K562 (cell line): Measurements from ENCODE around the gene MARK3. TPM values are rescaled to one million over a fixed set of nuclear protein-coding genes. Genes with fewer than 3 reads are reported as not detected.

ENCODE experiments used
- CCNT2 ChIP-seq: IDR thresholded peaks from 2 replicates; pipeline ENCODE4 v1.6.1; 2011; ENCODE audit warnings: borderline replicate concordance, low read depth, mild to moderate bottlenecking, moderate library complexity, mixed read lengths, low read length; ENCODE audit not compliant: insufficient read length; ENCODE audit errors: extremely low read depth
- CREM ChIP-seq: IDR thresholded peaks from 2 replicates; pipeline ENCODE4 v1.6.1; 2014; ENCODE audit warnings: antibody characterized with exemption, low read depth
- DPF2 ChIP-seq: fragments of 450-650 bp; IDR thresholded peaks from 2 replicates; pipeline ENCODE4 v1.6.1; 2016
- ERF ChIP-seq: fragments of 450-650 bp; formaldehyde crosslinking; IDR thresholded peaks from 2 replicates; pipeline ENCODE4 v1.4.0; 2020; ENCODE audit warnings: mild to moderate bottlenecking, mixed read lengths
- KLF10 ChIP-seq: fragments of 250-450 bp; sonication (Bioruptor Pico); IDR thresholded peaks from 2 replicates; pipeline ENCODE4 v1.6.1; 2021; ENCODE audit warnings: matching md5 sums
- LEF1 ChIP-seq: fragments of 450-650 bp; IDR thresholded peaks from 2 replicates; pipeline ENCODE4 v1.6.1; 2016; ENCODE audit warnings: mild to moderate bottlenecking
- PYGO2 ChIP-seq: fragments of 450-650 bp; IDR thresholded peaks from 2 replicates; pipeline ENCODE4 v1.6.1; 2016; ENCODE audit warnings: mild to moderate bottlenecking, missing genetic modification characterization, moderate library complexity, missing compliant biosample characterization
- SIX5 ChIP-seq, 2 experiments: IDR thresholded peaks; 2 replicates each; pipeline ENCODE4 v1.6.1; 2011; ENCODE audit warnings: low read length in 2 of 2, borderline replicate concordance in 1 of 2, low read depth in 1 of 2, mild to moderate bottlenecking in 1 of 2, moderate library complexity in 1 of 2; ENCODE audit not compliant: insufficient read depth in 1 of 2
- TOE1 ChIP-seq, 2 experiments: fragments of 450-650 bp in 1 of 2; sonication (generic) in 1 of 2; formaldehyde crosslinking in 1 of 2; IDR thresholded peaks; 2 replicates each; pipeline versions ENCODE4 v1.7.1 to v1.8.0; 2016 to 2022; ENCODE audit warnings: borderline replicate concordance in 2 of 2, mild to moderate bottlenecking in 2 of 2, antibody characterized with exemption in 1 of 2, inconsistent platforms in 1 of 2, low read depth in 1 of 2, missing genetic modification reagents in 1 of 2, moderate library complexity in 1 of 2
- ZHX1 ChIP-seq: fragments of 150-350 bp; conservative IDR thresholded peaks from 2 replicates; pipeline ENCODE4 v1.6.1; 2014; ENCODE audit warnings: low read length
- polyA plus RNA-seq, 8 experiments: library from polyadenylated mRNA; depleted of rRNA in 4 of 8; stranded (reverse) in 5 of 8; unstranded in 3 of 8; fragments of >200 nt; fragmentation: Nextera tagmentation in 2 of 8; fragmentation: Illumina TruSeq in 1 of 8; extraction: Ambion mirVana in 2 of 8; extraction: Trizol in 1 of 8; gene quantifications; 2 replicates each; pipeline versions ENCODE4 v1.2.1 to v1.2.3, GENCODE V29; 2011 to 2014; ENCODE audit warnings: inconsistent platforms in 1 of 8, missing spikeins in 1 of 8
- total RNA-seq, 7 experiments: library from RNA; depleted of rRNA in 6 of 7; stranded (reverse); fragments of >200 nt in 6 of 7; fragmentation: Illumina TruSeq in 2 of 7; extraction: Trizol in 2 of 7; gene quantifications; 2 replicates each; pipeline versions ENCODE4 v1.2.1 to v1.2.3, GENCODE V29; 2011 to 2021; ENCODE audit warnings: low replicate concordance in 1 of 7

Gene MARK3
- total and polyA plus RNA-seq, 9 of the 15 experiments (the other 6 are each of a cell fraction or from before 2014, with no cell fraction given): 10.1 to 68.7 (median 56.3) TPM

- TF ChIP-seq ZHX1 (no peak), CCNT2 (no peak), LEF1 (no peak), CREM (no peak), ERF (no peak), SIX5 (IDR thresholded peaks at IDR 0.05; ENCODE audit: borderline replicate concordance in 1 of 2, insufficient read depth in 1 of 2, low read depth in 1 of 2, low read length in 2 of 2) (no peak), KLF10 (no peak), DPF2 (no peak), TOE1 (IDR thresholded peaks at IDR 0.05; ENCODE audit: borderline replicate concordance) (no peak), TOE1 (CRISPR knock-in tag; IDR thresholded peaks at IDR 0.05; ENCODE audit: borderline replicate concordance, low read depth) (no peak), PYGO2 (tag) (no peak)
Measured at GRCh38 chr14:103531421-103532215, 146.4 kb downstream of the MARK3 start (continued).
